Measurements from ENCODE around the gene TRAPPC11. TPM values are rescaled to one million over a fixed set of nuclear protein-coding genes. Genes with fewer than 3 reads are reported as not detected.
"Not testable (repeated sequence)": the region's sequence is repeated elsewhere in the genome, so short reads cannot be mapped to it uniquely, and the experiment has no call there.

Gene TRAPPC11
- total and polyA plus RNA-seq, 9 of the 15 experiments (the other 6 are each of a cell fraction or from before 2014, with no cell fraction given): 11.6 to 49.0 (median 28.7) TPM

GRCh38 chr4:183627286-183627685 is 31.8 kb upstream of the TRAPPC11 start:
- H3K4me2 ChIP-seq (ENCODE audit: insufficient read depth, low read length); H2AFZ ChIP-seq (ENCODE audit: low read depth, low read length); H3K9me3 ChIP-seq (replicated peaks; ENCODE audit: control insufficient read depth, insufficient read depth, low read depth, low read length); H3K36me3 ChIP-seq (ENCODE audit: control insufficient read depth, insufficient read depth, low read length); ATAC-seq; FAIRE-seq; H3K4me1 ChIP-seq (replicated peaks in 1 of 2; ENCODE audit: control insufficient read depth in 2 of 2, insufficient read depth in 2 of 2, low read length in 2 of 2); intact Hi-C loops (cut with micrococcal nuclease); H3K27ac ChIP-seq (ENCODE audit: extremely low read depth, low read depth, low read length); H3K9me1 ChIP-seq (ENCODE audit: control insufficient read depth, insufficient read depth, low read length); BruUV-seq (replicated peaks); in situ Hi-C loops (cut with MboI); H3K9ac ChIP-seq (ENCODE audit: insufficient read depth in 1 of 2, low read depth in 2 of 2, low read length in 2 of 2); CTCF ChIA-PET (ENCODE audit: low intra/inter-chr PET ratio); H3K4me3 ChIP-seq; POLR2A ChIA-PET; H3K79me2 ChIP-seq (ENCODE audit: control insufficient read depth, insufficient read depth, low read length); H4K20me1 ChIP-seq (replicated peaks; ENCODE audit: control insufficient read depth, insufficient read depth, low read length): not testable (repeated sequence)
- TF ChIP-seq NFIC (IDR thresholded peaks at IDR 0.05): peak; percentile 59
- WGBS (ENCODE audit: insufficient coverage, low coverage, missing lambda C conversion rate): 16% methylated on average over 5 of the region's 5 CpGs
- peaks cover 4 to 31% of the 10 kb centered on the region in 2 experiments; a peak in 2 of 5 replicates for H3K27me3 ChIP-seq (ENCODE audit: control insufficient read depth in 2 of 2, insufficient read depth in 2 of 2, low read length in 2 of 2)
- peak in 1 of 4 experiments; percentile 22 for DNase-seq (ENCODE audit: extremely low read depth in 1 of 4, low spot score in 3 of 4)

- Histone ChIP-seq H3K9me3 (replicated peaks; ENCODE audit: control insufficient read depth, insufficient read depth, low read depth, low read length) (no peaks in the 10 kb centered on the region), H4K20me1 (replicated peaks; ENCODE audit: control insufficient read depth, insufficient read depth, low read length) (no peaks in the 10 kb centered on the region; the same call in 1 of the 2 replicates), H2AFZ (ENCODE audit: low read depth, low read length) (no peak overlapping the region), H3K4me2 (ENCODE audit: insufficient read depth, low read length) (no peak overlapping the region), H3K27ac (ENCODE audit: extremely low read depth, low read depth, low read length) (no peak overlapping the region), H3K9me1 (ENCODE audit: control insufficient read depth, insufficient read depth, low read length) (peaks cover 4% of the 10 kb centered on the region), H3K4me1 (replicated peaks in 1 of 2; ENCODE audit: control insufficient read depth in 2 of 2, insufficient read depth in 2 of 2, low read length in 2 of 2) (peaks cover 5 to 6% of the 10 kb centered on the region in 2 experiments; a peak in 3 of 5 replicates), H3K9ac (ENCODE audit: insufficient read depth in 1 of 2, low read depth in 2 of 2, low read length in 2 of 2) (no peak overlapping the region), H3K27me3 (ENCODE audit: control insufficient read depth in 2 of 2, insufficient read depth in 2 of 2, low read length in 2 of 2) (peaks cover 4 to 31% of the 10 kb centered on the region in 2 experiments; a peak in 2 of 5 replicates), H3K4me3 (no peak overlapping the region), H3K36me3 (ENCODE audit: control insufficient read depth, insufficient read depth, low read length) (no peaks in the 10 kb centered on the region), H3K79me2 (ENCODE audit: control insufficient read depth, insufficient read depth, low read length) (no peaks in the 10 kb centered on the region)
- ChIA-PET CTCF (ENCODE audit: low intra/inter-chr PET ratio) (no interaction called here), POLR2A (interaction anchor here (2.2 kb wide), 1 partner anchor 19 kb away, joined by 6 read pairs; no protein-coding TSS in a partner anchor)
- ATAC-seq (no peak), DNase-seq (ENCODE audit: extremely low read depth in 1 of 4, low spot score in 3 of 4) (no peak), FAIRE-seq (no peak)
- intact Hi-C loops (cut with micrococcal nuclease): no loop called here
- BruUV-seq (replicated peaks): no TSS peak
- no peak for TF ChIP-seq CHD2 (IDR thresholded peaks at IDR 0.05; ENCODE audit: low read depth, low read length)
- no peak for TF ChIP-seq PTBP1 (IDR thresholded peaks at IDR 0.05; ENCODE audit: low read depth, low read length)
- TF ChIP-seq ATF6 (CRISPR knock-in tag; IDR thresholded peaks at IDR 0.05): no peak
- WGBS (ENCODE audit: insufficient coverage, low coverage, missing lambda C conversion rate): 24% methylated on average over 12 of the region's 12 CpGs
- in situ Hi-C loops (cut with MboI): no loop called here
Observed at GRCh38 chr4:183627979-183628588, 31.0 kb upstream of the TRAPPC11 start.
